ENCODE results near the gene DEPDC5.

The DEPDC5 gene

GRCh38 chr22:31852691-31853421 is 99.0 kb downstream of the DEPDC5 start:
- DNase-seq (ENCODE audit: low read depth), result no peak

- DNase-seq (ENCODE audit: low read depth), result no peak
Observed at GRCh38 chr22:31853736-31854495, 100.1 kb downstream of the DEPDC5 start.

GRCh38 chr22:31857247-31857646 is 103.4 kb downstream of the DEPDC5 start:
- DNase-seq (ENCODE audit: low read depth), result no peak

GRCh38 chr22:31861226-31861840 is 107.5 kb downstream of the DEPDC5 start:
- no peak for DNase-seq (ENCODE audit: low read depth)

GRCh38 chr22:31866918-31867317 is 113.1 kb downstream of the DEPDC5 start:
- DNase-seq (ENCODE audit: low read depth), result no peak

GRCh38 chr22:31867386-31868153 is 113.8 kb downstream of the DEPDC5 start:
- no peak for DNase-seq (ENCODE audit: low read depth)

- no peak for DNase-seq (ENCODE audit: low read depth)
Observed at GRCh38 chr22:31869739-31870138, 115.9 kb downstream of the DEPDC5 start.

GRCh38 chr22:31870890-31871289 is 117.1 kb downstream of the DEPDC5 start:
- no peak for DNase-seq (ENCODE audit: low read depth)

GRCh38 chr22:31871480-31871879 is 117.7 kb downstream of the DEPDC5 start:
- no peak for DNase-seq (ENCODE audit: low read depth)

GRCh38 chr22:31872209-31872608 is 118.4 kb downstream of the DEPDC5 start:
- DNase-seq (ENCODE audit: low read depth), result no peak

- DNase-seq (ENCODE audit: low read depth), result no peak
Observed at GRCh38 chr22:31874821-31875220, 121.0 kb downstream of the DEPDC5 start.

GRCh38 chr22:31876156-31876920 is 122.5 kb downstream of the DEPDC5 start:
- DNase-seq (ENCODE audit: low read depth), result no peak

GRCh38 chr22:31879585-31879984 is 125.8 kb downstream of the DEPDC5 start:
- DNase-seq (ENCODE audit: low read depth), result no peak

GRCh38 chr22:31881200-31881599 is 127.4 kb downstream of the DEPDC5 start:
- no peak for DNase-seq (ENCODE audit: low read depth)

GRCh38 chr22:31881865-31882264 is 128.0 kb downstream of the DEPDC5 start:
- DNase-seq (ENCODE audit: low read depth), result no peak

GRCh38 chr22:31882971-31883370 is 129.2 kb downstream of the DEPDC5 start:
- DNase-seq (ENCODE audit: low read depth), result no peak

GRCh38 chr22:31883989-31884388 is 130.2 kb downstream of the DEPDC5 start:
- no peak for DNase-seq (ENCODE audit: low read depth)

- DNase-seq (ENCODE audit: low read depth), result no peak
Observed at GRCh38 chr22:31891366-31892079, 137.7 kb downstream of the DEPDC5 start.

- DNase-seq (ENCODE audit: low read depth), result no peak
Observed at GRCh38 chr22:31892080-31892433, 138.2 kb downstream of the DEPDC5 start.

GRCh38 chr22:31893460-31893859 is 139.6 kb downstream of the DEPDC5 start:
- no peak for DNase-seq (ENCODE audit: low read depth)
